Thoracic aorta (tissue), 2 donors: ENCODE results near the gene LMCD1. TPM values are rescaled to one million over a fixed set of nuclear protein-coding genes. Genes with fewer than 3 reads are reported as not detected.

Experiments used
- ATAC-seq: fragments of 150-250 bp; one replicate; pipeline ENCODE4 v1.8.0; 2017; ENCODE audit warnings: low read depth; ENCODE audit not compliant: insufficient number of reproducible peaks, low FRiP score
- DNase-seq: peaks from one replicate; pipeline ENCODE4 v3.0.0-alpha.2; 2020; ENCODE audit warnings: low spot score
- H3K27ac ChIP-seq, 2 donors: fragments of 200-600 bp; sonication (generic); 1 replicate in 1 of 2; 2 replicates in 1 of 2; pipeline ENCODE4 v1.5.1; 2016; ENCODE audit warnings: mild to moderate bottlenecking in 2 of 2, moderate library complexity in 2 of 2
- H3K27me3 ChIP-seq: fragments of 200-600 bp; sonication (generic); replicated peaks from 2 replicates; pipeline ENCODE4 v1.6.0; 2016; ENCODE audit warnings: mild to moderate bottlenecking; ENCODE audit not compliant: insufficient read depth
- H3K36me3 ChIP-seq: fragments of 200-600 bp; sonication (generic); one replicate; pipeline ENCODE4 v1.5.1; 2016
- H3K4me1 ChIP-seq, 2 donors: fragments of 200-600 bp; sonication (generic); 1 replicate in 1 of 2; 2 replicates in 1 of 2; pipeline versions ENCODE4 v1.5.1 to v1.6.0; 2016; ENCODE audit warnings: low read depth in 2 of 2, mild to moderate bottlenecking in 1 of 2; ENCODE audit not compliant: control insufficient read depth in 1 of 2
- H3K4me3 ChIP-seq: fragments of 200-600 bp; sonication (generic); 2 replicates; pipeline ENCODE4 v1.5.1; 2016; ENCODE audit warnings: mild to moderate bottlenecking
- H3K9me3 ChIP-seq: fragments of 200-600 bp; sonication (generic); 2 replicates; pipeline ENCODE4 v1.5.1; 2016
- CTCF ChIP-seq: fragments of 200-600 bp; sonication (generic); IDR thresholded peaks from one replicate; pipeline ENCODE4 v1.5.1; 2019; ENCODE audit warnings: antibody characterized with exemption
- total RNA-seq, 2 donors: library from RNA; depleted of rRNA; stranded (reverse); fragments of >200 nt; gene quantifications; one replicate each; pipeline versions ENCODE4 v1.1.0 to v1.2.3, GENCODE V29; 2016

LMCD1 gene
- total RNA-seq, 2 donors from 2014 or later: 813 to 852 TPM

- no peak for TF ChIP-seq CTCF
- ATAC-seq (no peak), DNase-seq (no peak)
- Histone ChIP-seq H3K9me3 (no peaks in the 10 kb centered on the region), H3K27ac (peak overlapping the region; percentile 92 to 96), H3K36me3 (no peaks in the 10 kb centered on the region), H3K4me1 (peaks cover 39 to 100% of the 10 kb centered on the region in 2 donors), H3K27me3 (no peaks in the 10 kb centered on the region), H3K4me3 (no peak overlapping the region)
These were observed 14.7 kb upstream of the LMCD1 start for GRCh38 chr3:8486936-8487335.

DNA sequence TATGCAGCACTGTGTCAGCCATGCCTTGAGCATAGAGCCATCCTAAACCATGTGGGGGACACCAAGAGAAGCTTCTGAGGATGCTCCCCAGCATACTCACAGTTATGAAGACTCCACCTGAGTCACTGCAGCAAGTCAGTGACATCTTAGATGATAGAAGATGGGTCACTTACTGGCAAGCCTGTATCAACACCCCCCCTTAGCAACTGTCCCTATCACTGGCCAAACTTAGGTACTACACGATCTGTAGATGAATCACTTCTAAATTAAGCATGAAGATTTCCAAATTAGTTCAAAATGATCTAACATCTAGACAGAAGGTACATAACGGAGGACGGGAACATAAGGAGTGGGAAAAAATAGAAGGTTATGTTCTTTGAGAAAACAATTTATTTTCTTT lies 13.2 kb upstream of the LMCD1 start:
- H3K27me3 ChIP-seq: no peaks in the 10 kb centered on the region
- ATAC-seq (peak; percentile 54), DNase-seq (no peak)
- no peaks in the 10 kb centered on the region for H3K36me3 ChIP-seq
- H3K4me1 ChIP-seq: peaks cover 26 to 92% of the 10 kb centered on the region in 2 donors
- H3K9me3 ChIP-seq: no peaks in the 10 kb centered on the region
- peak; percentile 49 for TF ChIP-seq CTCF
- no peak overlapping the region for H3K4me3 ChIP-seq
- H3K27ac ChIP-seq: peak overlapping the region; percentile 92 to 96

- Histone ChIP-seq H3K36me3 (no peaks in the 10 kb centered on the region), H3K9me3 (no peaks in the 10 kb centered on the region), H3K4me3 (no peak overlapping the region), H3K27ac (peak overlapping the region; percentile 92 to 96), H3K27me3 (no peaks in the 10 kb centered on the region), H3K4me1 (peaks cover 23 to 87% of the 10 kb centered on the region in 2 donors)
- TF ChIP-seq CTCF: no peak
- ATAC-seq: peak; percentile 24
- no peak for DNase-seq
These were observed 12.7 kb upstream of the LMCD1 start for GRCh38 chr3:8488877-8489276.

DNA sequence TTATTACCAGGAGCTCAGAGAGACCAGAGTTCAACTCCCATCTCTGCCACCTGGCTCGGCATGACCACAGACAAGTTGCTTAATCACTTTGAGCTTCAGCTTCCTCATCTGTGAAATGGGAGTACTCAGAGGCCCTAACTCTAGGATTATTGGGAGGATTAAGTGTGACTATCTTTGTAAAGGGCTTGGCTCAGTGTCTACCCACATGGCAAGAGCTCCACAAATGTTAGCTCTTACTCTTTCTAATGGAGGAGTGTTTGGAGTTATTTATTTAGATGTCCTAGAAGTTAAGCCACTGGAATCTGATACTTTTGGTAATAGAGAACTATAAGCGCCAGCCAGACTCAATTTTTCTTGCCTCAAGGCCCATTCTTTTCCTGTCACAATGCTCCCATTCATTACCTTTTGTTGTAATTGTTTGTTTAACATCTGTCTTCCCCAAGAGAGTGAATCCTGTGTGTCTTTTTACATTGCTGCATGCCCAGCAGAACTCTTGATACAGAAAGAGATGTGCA lies 12.3 kb upstream of the LMCD1 start:
- peaks cover 22 to 83% of the 10 kb centered on the region in 2 donors for H3K4me1 ChIP-seq
- no peak for ATAC-seq

GRCh38 chr3:8490079-8490552 lies 11.5 kb upstream of the LMCD1 start:
- H3K27ac ChIP-seq: peak overlapping the region; percentile 92 to 96
- no peaks in the 10 kb centered on the region for H3K9me3 ChIP-seq
- no peak overlapping the region for H3K4me3 ChIP-seq
- peak; percentile 24 for DNase-seq
- peaks cover 20 to 75% of the 10 kb centered on the region in 2 donors for H3K4me1 ChIP-seq
- no peak for TF ChIP-seq CTCF
- no peak for ATAC-seq
- no peaks in the 10 kb centered on the region for H3K27me3 ChIP-seq
- H3K36me3 ChIP-seq: no peaks in the 10 kb centered on the region

More for the DNA sequence above, 12.3 kb upstream of the LMCD1 start:
- no peak for DNase-seq
- H3K27ac ChIP-seq: peak overlapping the region; percentile 92 to 96
- H3K27me3 ChIP-seq: no peaks in the 10 kb centered on the region
- H3K4me3 ChIP-seq: no peak overlapping the region
- H3K9me3 ChIP-seq: no peaks in the 10 kb centered on the region
- no peak for TF ChIP-seq CTCF
- no peaks in the 10 kb centered on the region for H3K36me3 ChIP-seq
